Hippocampal formation (tissue), 2 donors: Measurements from ENCODE around the gene PPP2R2B.
"Not testable (repeated sequence)": the region's sequence is repeated elsewhere in the genome, so short reads cannot be mapped to it uniquely, and the experiment has no call there.

ENCODE experiments used
- DNase-seq, 2 donors: peaks; one replicate each; lab custom pipeline; 2025; lab: John Stamatoyannopoulos, UW

Gene PPP2R2B

DNA sequence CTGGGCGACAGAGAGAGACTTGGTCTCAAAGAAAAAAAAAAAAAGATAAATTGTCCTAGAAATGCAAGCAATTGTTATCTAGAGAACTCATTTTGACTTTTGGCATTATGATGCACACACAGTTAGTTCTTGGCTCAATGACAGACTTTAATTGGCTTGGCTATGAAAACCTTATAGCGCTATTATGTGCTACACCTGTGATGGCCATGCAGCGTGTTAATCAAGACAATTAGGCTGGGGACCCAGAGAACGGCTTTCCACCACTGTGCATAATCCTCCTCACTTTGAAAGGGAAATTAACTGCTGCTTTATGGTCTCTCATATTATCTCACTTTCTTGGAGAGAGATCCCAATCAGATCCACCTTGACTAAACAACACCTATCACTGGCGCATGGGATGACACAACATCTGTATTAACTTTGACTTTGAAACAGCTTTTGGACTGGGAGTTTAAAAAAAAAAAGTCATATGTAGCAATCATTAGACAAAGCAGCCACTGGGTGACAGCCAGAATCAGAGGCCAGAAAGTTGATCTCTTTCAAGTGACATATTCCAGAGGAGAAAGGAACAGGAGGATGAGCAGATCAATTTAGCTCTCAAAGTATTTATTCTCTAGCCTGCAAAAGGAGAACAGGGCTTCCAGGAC is 132.5 kb downstream of the PPP2R2B start:
- DNase-seq: no peak

DNA sequence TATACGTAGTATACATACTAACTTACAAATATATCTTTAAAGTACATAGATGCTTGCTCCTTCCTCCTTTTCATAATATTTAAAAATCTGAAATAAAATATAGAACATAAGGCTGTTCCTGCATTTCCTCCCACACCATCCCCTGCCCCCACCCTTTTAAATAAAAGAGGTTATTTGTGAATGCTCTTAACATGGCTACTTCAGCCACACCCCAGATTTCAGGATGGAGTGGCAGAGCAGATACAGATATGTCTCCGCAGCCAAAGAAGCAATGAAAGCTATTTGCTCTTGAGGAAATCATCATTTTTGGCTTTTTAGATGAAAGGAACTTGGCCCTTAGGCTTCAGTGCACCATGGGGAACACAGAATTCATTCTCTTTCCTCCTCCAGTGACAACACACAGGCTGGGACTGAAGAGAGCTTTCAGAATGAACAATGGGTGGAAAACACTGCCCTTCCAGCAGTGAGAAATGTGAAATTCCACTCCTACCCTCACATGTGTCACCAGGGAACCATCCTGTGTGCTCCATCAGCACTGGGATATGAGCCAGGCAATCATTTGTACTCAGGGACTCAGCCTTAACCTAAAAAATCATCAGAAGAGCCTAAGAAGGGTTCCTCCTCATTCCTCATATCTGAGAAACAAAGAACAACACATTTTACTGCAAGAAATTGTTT is 134.3 kb downstream of the PPP2R2B start:
- DNase-seq: peak; percentile 43 to 76

DNA sequence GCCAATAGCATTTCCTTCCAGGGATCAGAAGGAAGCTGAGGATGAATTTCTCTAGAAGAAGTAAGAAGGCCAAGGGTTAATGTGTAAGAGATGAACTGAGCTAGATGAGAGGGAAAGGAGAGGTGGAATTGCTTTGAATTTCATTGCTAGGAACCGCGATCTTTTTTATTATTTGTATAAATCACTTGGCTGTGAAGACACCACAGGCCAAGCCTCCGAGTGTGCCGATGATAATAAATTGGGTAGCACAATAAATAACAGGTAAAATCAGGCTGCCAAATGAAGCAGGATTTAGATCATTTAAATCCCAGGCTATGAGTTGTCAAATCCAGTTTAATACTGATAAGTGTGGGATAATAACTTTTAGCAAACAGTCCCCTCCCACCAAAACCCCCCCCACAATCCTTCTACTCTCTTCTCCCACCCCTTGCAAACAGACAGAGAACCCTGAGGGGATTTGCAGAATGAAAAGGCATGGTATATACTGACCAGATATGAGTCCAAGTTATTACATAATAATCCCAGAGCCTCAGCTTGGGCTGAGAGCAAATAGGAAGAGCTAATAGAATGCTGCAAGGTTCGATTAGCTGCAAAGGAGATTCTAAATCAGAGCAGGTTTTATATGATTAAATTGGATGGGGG is 143.5 kb downstream of the PPP2R2B start:
- DNase-seq: no peak

DNA sequence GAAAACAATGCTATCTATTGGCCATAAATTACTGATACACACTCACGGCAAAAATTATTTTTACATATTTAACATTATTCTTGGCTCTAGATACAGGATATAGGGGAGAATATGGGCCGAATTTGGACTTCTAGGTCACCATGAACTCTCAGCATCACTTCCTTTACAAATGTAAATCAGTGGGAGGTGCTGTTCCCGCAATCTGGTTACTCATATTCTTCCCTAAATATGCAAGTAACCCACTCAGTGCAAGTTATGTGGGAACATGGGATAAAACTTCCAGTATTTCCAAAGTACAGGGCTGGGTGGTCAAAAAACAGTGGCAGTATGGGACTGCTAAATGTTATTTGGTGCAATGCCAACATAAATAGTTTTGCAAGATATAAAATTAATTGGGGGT is 145.6 kb downstream of the PPP2R2B start:
- no peak for DNase-seq

DNA sequence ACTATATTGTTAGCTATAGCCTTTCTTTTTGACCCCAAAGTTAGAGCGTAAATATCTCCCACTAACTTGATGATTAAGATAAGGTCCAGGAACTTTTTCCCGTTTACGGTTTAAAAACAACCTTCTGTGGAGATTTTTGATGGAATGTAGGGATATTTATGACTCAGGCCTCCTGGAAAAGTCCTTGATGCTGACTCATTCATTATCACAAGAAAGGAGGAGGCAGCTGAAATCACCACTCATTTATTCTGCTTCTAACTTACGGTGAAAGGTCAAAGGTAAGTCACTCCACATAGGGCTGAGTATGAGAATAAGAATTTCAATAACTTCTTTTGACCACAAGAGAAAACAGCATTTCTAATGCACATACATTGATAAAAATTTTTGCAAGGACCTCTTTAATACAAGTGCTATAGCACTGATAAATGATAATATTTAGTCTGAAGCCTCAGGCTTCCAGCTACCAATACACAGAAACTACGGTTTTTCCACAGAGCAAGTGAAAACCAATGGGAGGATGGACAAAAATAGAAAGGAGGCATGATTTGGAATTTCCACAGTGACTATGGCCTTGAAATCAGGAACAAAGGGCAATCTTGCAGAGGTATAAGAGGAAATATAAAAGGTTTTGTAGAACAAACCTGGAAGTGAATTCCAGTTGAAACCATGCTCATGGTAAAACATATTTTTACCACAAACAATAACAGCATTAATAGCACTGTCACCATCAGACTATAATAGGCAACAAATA is 146.5 kb downstream of the PPP2R2B start:
- no peak for DNase-seq

DNA sequence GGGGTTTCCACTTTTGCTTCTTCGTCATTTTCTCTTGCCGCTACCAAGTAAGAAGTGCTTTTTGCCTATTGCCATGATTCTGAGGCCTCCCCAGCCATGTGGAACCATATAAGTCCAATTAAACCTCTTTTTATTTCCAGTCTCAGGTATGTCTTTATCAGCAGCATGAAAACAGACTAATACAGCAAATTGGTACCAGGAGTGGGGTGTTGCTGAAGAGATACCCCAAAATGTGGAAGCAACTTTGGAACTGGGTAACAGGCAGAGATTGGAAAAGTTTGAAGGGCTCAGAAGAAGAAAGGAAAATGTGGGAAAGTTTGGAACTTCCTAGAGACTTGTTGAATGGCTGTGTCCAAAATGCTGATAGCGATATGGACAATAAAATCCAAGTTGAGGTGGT is 149.8 kb downstream of the PPP2R2B start:
- DNase-seq: not testable (repeated sequence)

DNA sequence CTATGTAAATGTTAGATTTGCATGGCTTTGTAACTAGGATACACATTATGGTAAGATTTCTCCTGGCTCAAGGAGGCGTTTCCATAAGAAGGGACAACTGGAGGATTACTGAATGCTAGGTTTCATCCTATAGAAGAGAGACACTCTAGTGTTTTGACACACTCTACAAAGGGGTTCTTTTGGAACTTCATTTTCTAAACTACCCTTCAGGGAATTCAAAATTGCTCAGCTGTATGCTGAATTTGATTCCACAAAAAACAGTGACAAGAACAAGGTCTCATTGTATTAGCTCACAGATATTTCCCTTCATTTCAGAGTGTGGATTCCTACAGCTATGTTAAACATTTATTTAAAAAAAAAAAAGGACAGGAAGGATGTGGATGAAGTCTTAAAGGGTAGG is 151.7 kb downstream of the PPP2R2B start:
- no peak for DNase-seq

DNA sequence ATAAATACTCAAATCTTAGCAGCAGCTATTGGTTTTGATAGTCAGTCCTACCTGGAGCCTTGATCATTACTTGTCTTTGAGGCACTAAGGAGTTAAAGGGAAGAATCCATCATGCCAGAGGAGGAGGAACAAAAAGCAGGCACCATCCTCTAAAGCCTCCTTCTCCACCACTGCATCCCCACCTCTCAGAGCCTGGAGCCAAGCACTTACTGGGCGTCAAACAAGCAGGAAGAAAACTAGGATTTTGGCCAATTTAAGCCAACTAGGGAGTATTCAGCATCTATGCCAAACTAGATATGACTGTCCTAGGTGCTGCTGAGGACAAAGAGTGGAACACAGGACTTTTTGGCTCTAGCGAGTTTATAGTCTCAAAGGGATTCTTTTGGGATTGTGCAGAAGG is 152.5 kb downstream of the PPP2R2B start:
- DNase-seq: no peak

DNA sequence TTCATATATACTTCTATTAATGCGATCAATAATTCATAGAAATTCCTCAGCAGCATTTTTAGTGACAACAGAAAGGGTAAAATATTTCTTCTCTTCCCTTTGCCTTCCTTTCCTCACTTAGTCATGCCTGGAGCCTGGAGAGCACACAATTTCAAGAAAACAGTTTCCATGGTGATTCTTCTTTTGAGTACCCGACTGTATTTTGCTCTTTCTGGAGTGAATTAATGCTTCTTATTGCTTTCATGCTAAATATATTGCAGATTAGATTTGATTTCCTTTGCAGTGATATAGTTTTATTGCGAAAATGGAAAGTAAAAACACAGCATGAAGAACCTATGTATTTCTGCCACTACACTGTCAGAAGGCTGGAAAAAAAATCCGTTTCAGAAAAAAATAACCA is 153.5 kb downstream of the PPP2R2B start:
- DNase-seq: peak in 1 of 2 donors; percentile 17

DNA sequence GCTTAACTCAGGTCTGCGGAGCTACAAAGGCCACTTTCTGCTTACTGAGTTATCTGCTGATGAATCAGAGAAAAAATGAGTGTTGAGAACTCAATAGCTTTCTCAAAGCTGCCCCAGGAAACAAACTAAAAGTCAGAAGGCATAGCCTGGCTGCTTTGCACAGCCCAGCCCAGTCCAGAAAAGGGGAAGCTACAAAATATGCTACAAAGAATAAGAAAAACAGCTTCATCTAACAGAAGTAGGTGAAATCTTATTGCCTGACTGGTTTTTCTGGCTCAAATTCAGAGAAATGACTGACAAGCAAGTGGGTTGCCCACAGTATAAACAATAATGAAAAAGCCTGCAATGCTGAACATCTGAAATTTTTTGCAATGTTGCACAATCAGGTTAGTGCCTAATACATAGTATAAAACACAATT is 156.2 kb downstream of the PPP2R2B start:
- DNase-seq: no peak

DNA sequence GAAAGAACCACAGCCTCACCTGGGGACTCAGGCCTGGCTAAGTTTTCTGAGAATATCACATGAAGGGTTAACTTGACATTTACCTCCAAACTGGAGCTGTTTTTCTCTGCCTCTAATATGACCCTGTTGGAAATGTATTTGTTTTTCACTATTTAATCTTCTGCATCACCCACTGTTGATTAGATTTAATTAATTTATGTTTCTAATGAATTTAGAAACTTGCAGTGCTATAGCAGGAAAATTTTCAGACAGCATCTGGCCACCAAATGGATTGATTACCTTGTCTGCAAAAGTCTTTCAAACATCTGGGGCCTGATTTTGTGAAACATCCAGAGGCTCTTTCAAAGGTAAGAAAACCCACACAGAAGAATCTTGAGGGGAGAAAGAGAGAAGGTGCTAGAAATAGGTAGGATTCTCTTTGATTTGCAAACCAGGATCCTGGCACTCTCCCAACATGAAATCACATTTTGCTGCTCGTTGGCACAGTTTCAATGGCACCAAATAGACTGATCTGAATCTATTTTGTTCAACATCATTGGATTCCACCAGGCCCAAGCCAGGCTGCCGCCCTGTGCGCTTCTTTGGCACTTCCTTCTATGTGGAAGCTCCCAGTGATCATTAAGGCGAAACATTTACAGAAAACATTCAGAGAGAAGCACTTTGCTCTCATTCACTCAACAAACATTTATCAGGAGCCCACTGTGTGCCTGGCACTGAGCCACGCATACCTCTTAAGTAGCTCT is 157.3 kb downstream of the PPP2R2B start:
- DNase-seq: no peak

DNA sequence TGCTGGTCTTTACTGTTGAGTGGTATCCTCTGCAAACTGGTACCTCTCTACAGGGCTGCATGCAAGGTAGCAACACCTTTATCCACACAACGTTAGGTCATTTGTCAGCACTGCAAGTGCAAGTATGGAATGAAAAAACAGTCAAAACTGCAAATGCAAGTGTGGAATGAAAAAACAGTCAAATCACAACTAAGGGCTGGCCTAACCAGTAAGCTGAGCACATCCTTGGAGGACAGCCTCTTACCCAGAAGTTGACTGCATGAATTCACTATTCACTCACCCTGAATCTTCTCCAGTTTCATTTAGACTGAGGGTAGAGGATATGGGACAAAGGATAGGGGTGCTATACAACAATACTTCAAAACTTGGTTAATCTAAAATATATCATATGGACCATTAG is 158.4 kb downstream of the PPP2R2B start:
- DNase-seq: no peak

DNA sequence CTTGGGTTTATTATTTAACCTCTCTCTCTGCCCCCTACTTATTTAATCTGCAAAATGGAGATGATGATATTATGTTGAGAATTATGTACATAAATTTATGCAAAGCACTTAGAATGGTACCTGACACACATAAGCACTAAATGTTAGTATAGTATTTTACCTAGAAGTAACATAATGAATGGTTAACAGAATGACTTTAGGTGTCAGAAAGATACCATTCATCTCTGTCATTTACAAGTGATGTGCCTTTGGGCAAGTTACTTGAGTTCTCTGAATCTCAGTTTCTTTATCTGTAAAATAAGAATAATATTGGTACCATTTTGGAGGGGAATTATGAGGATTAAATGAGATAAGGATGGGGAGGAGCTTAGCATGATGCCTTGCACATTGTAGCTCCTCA is 159.4 kb downstream of the PPP2R2B start:
- no peak for DNase-seq

DNA sequence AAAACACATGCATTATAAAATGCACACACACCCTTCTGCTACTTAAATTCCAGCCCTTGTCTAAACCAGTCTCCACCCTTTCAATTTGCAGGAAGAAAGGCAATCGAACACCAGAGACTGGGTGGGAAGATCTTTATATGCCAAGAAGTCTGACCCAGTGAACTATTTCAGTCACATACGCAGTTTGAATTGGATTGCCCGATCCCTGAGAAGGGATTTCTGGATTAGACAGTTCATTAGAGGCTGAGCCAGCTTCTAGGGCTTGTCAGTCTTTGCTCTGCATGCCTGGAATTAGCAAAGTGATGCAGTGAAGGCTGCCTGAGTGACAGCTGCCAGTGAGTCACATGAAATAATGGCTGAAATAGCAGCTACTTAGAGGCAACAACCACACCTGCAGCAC is 159.9 kb downstream of the PPP2R2B start:
- DNase-seq: no peak

DNA sequence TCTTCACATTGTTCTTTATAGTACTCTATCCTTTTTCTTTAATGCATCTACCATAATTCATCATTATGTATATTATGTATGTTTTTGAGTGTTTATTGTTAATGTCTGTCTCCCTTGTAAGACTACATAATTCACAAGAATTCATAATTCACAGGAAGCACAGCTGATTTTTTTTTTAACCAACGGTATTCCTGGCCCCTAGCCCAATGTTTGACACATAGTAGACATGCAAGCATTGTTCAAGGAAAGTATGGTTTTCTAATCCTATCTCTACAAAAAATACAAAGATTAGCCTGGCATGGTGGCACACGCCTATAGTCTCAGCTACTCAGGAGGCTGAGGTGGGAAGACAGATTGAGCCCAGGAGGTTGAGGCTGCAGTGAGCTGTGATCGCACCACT is 160.6 kb downstream of the PPP2R2B start:
- no peak for DNase-seq

DNA sequence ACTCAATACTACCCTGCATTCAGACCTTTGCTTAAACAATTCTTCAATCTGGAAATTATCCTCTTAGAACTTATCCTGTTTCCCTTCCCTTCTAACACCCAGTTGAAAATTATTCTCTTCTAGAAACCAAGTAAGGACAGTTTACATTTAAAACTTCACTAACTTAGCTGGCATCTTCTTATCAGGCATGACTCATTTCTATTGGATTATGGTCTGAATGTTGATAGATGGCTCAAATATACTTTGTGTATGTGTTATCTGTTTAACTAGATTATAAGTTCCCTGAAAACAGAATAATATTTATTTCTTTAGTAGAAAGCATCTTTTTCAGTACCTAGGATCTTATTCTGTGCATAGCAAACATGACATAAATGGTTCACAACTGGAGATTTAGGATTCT is 161.9 kb downstream of the PPP2R2B start:
- DNase-seq: no peak

DNA sequence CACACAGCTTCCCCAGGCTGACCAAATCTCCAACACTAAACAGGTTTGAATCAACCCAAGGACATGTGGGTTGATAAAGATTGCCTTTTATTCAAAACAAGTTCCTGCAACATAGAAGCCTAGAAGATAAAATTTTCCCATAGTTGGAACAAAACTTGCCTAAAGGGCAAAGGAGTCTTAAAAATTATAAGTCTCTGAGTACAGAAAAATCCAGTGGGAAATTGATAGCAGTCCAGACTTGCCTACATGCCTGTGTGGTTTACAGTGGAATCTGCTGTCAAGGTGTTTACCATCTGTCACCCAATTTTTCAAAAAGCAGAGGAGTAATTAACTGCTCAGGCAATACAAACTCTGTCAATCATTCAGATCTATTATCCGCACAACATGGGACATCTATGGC is 168.2 kb downstream of the PPP2R2B start:
- DNase-seq: no peak

DNA sequence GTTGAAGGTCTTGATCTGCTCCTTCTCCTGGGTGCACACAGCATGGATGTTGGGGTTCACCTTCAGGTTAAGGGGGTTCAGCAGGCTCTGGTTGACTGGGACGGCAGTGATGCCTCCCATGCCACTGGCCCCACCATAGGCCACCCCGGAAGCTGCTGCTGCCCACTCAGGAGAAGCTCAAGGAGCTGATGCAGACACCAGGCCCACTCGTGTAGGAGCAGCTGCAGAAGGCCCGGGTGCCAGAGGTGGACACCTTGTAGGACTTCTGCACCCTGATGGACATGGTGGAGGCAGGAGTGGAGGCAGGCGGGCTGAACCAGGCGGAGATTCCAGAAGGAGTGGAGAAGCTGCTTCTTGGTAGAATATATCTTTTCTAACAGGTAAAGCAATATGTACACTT is 171.2 kb downstream of the PPP2R2B start:
- DNase-seq: no peak

DNA sequence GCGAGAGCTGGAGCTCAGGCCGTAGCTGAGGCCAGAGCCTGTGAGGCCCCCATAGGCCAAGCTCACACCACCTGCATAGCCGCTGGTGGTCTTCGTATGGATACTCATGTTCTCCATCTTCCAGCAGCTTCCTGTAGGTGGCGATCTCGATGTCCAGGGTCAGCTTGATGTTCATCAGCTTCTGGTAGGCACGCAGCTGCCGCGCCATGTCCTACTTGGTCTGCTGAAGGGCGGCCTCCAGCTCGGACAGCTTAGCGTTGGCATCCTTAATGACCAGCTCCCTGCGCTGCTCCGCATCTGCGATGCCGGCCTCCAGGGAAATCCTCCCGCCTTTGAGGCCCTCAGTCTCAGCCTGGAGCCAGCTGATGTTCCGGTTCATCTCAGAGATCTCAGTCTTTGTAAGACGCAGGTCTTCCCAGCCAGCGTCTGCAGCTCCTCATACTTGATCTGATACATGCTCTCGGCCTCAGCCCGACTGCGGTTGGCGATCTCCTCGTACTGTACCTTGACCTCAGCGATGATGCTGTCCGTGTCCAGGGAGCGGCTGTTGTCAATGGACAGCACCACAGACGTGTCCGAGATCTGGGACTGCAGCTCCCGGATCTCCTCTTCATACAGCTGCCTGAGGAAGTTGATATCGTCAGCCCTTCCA is 172.1 kb downstream of the PPP2R2B start:
- DNase-seq: no peak

DNA sequence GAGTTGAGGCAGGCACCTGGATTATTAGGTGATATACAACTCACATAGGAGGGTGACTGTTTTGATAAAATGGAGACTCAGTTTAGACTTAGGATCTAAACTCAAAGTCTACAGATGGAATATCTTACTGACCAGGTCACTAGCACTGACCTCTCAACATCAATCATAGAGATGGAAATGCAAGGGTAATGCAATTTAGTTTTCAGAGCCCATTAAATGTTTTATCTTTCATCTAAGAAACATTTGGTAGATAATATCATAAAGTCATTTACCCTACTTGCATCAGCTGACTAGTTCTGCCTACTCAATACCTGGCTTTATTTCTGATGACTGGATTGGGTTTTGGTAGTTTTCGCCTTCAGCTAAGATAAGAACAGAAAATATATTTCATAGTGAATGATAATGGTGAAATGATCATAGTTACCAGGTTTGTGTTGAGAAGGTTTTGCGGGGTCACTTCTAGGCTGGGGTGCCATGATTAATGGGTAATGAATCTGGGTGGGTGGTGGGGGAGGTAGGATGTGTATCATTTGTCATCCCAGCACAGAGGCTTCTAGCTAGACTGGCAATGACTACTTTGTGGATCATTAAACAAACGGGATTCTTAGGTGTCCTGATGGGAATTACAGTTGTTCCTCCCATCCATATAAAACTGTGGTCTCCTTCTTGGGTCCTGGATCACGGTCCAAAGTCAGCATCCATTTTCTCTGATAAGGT is 173.4 kb downstream of the PPP2R2B start:
- DNase-seq: no peak

DNA sequence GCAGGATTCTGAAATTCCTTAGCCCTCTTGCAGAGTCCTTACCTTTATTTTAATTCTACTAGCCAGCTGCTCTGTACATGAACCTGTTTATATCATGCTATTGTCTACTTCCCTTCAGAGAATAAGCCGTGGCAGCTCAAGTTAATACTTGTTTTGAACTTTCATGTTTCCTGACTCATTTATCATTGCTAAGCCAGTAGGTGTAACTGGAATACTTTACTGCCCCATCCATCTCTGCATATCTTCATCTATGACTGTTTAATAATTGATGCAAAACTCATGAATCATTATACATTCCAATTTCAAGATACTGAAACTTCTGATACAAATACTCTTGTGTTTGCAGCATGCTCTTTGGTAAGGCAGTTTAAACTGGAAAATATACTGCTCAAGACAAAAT is 174.7 kb downstream of the PPP2R2B start:
- DNase-seq: no peak
